ENCODE measurements around the gene SEC24B. TPM values are rescaled to one million over a fixed set of nuclear protein-coding genes. Genes with fewer than 3 reads are reported as not detected.
"Not testable (repeated sequence)": the region's sequence is repeated elsewhere in the genome, so short reads cannot be mapped to it uniquely, and the experiment has no call there.

Gene SEC24B
- total RNA-seq, 2 donors from 2014 or later, result 23.5 to 29.4 TPM

GRCh38 chr4:109578846-109579245 is 145.2 kb downstream of the SEC24B start:
- peaks cover 17 to 43% of the 10 kb centered on the region in 2 donors for H3K36me3 Mint-ChIP-seq
- H3K27ac Mint-ChIP-seq, result peak overlapping the region; percentile 48 to 84
- no peak for ATAC-seq
- DNase-seq (ENCODE audit: low spot score in 2 of 2), result no peak
- peaks cover 0 to 6% of the 10 kb centered on the region in 2 donors for H3K9me3 Mint-ChIP-seq

GRCh38 chr4:109579997-109580396 is 146.4 kb downstream of the SEC24B start:
- not testable (repeated sequence) for H3K27ac Mint-ChIP-seq; ATAC-seq; H3K9me3 Mint-ChIP-seq; DNase-seq (ENCODE audit: low spot score in 2 of 2)
- H3K36me3 Mint-ChIP-seq, result peaks cover 17 to 42% of the 10 kb centered on the region in 2 donors

GRCh38 chr4:109588176-109588575 is 154.6 kb downstream of the SEC24B start:
- H3K27ac Mint-ChIP-seq, result peak overlapping the region; percentile 6 to 69
- peak; percentile 60 to 66 for DNase-seq (ENCODE audit: low spot score in 2 of 2)
- H3K36me3 Mint-ChIP-seq, result peaks cover 6 to 16% of the 10 kb centered on the region in 2 donors
- peak; percentile 100 for ATAC-seq
- peaks cover 0 to 7% of the 10 kb centered on the region in 2 donors for H3K9me3 Mint-ChIP-seq

- ATAC-seq (no peak), DNase-seq (ENCODE audit: low spot score in 2 of 2) (no peak)
- H3K27ac Mint-ChIP-seq, result peak overlapping the region in 1 of 2 donors; percentile 69
Observed at GRCh38 chr4:109589119-109589518, 155.5 kb downstream of the SEC24B start.

GRCh38 chr4:109589605-109590004 is 156.0 kb downstream of the SEC24B start:
- Mint-ChIP-seq H3K27ac (peak overlapping the region in 1 of 2 donors; percentile 69), H3K36me3 (peaks cover 6 to 15% of the 10 kb centered on the region in 2 donors)
- no peak for ATAC-seq

More at GRCh38 chr4:109589119-109589518, 155.5 kb downstream of the SEC24B start:
- H3K36me3 Mint-ChIP-seq, result peaks cover 6 to 14% of the 10 kb centered on the region in 2 donors
- peaks cover 0 to 7% of the 10 kb centered on the region in 2 donors for H3K9me3 Mint-ChIP-seq

More at GRCh38 chr4:109589605-109590004, 156.0 kb downstream of the SEC24B start:
- H3K9me3 Mint-ChIP-seq, result peaks cover 0 to 7% of the 10 kb centered on the region in 2 donors
- DNase-seq (ENCODE audit: low spot score in 2 of 2), result no peak

Other genes with a start within 250 kb of the SEC24B start
- gene COL25A1, start 131.2 kb upstream of the SEC24B start, total RNA-seq, result not detected
- 10 to 100 TPM; 63.9 to 69.9 TPM for gene MCUB, start 126.4 kb downstream of the SEC24B start, total RNA-seq

Data from activated naive CD4-positive, alpha-beta T cell treated with anti-CD3 and anti-CD28 coated beads, Interleukin-2, amount 50 U/mL, for 72 hours (primary cell).